Karpas-422 (cell line): Measurements from ENCODE around the gene IL32. TPM values are rescaled to one million over a fixed set of nuclear protein-coding genes. Genes with fewer than 3 reads are reported as not detected.
A peak's percentile ranks its signal among the peaks of the same experiment; 100 is the strongest.

Experiments
- DNase-seq: peaks from one replicate; pipeline ENCODE4 v3.0.0-alpha.2; 2015
- H2AFZ ChIP-seq: fragments of 200-600 bp; sonication (generic); 2 replicates; pipeline ENCODE4 v1.6.1; 2014; ENCODE audit warnings: antibody characterized with exemption, low read length, mixed read lengths
- H3K27ac ChIP-seq: fragments of 200-600 bp; sonication (generic); 2 replicates; pipeline ENCODE4 v1.5.1; 2014; ENCODE audit warnings: mild to moderate bottlenecking, low read length, moderate library complexity
- H3K27me3 ChIP-seq: fragments of 200-600 bp; sonication (generic); 2 replicates; pipeline ENCODE4 v1.6.1; 2014; ENCODE audit warnings: low read length, mixed read lengths
- H3K36me3 ChIP-seq: fragments of 200-600 bp; sonication (generic); 2 replicates; pipeline ENCODE4 v1.6.1; 2014; ENCODE audit warnings: low read length, mixed read lengths; ENCODE audit not compliant: insufficient read depth
- H3K4me1 ChIP-seq: fragments of 200-600 bp; sonication (generic); 2 replicates; pipeline ENCODE4 v1.6.1; 2014; ENCODE audit warnings: mild to moderate bottlenecking, low read length, mixed read lengths
- H3K4me2 ChIP-seq: fragments of 200-600 bp; sonication (generic); 2 replicates; pipeline ENCODE4 v1.6.1; 2014; ENCODE audit warnings: low read length, low read depth, mild to moderate bottlenecking; ENCODE audit not compliant: poor library complexity, severe bottlenecking
- H3K4me3 ChIP-seq: fragments of 200-600 bp; sonication (generic); 2 replicates; pipeline ENCODE4 v1.5.1; 2014; ENCODE audit warnings: mild to moderate bottlenecking, antibody characterized with exemption, low read length, mixed read lengths
- H3K79me2 ChIP-seq: fragments of 200-600 bp; sonication (generic); 2 replicates; pipeline ENCODE4 v1.6.1; 2014; ENCODE audit warnings: mild to moderate bottlenecking, low read length, mixed read lengths
- H3K9ac ChIP-seq: fragments of 200-600 bp; sonication (generic); 2 replicates; pipeline ENCODE4 v1.6.0; 2014; ENCODE audit warnings: low read length
- H3K9me2 ChIP-seq: fragments of 200-600 bp; sonication (generic), shearing (Covaris generic); replicated peaks from 2 replicates; pipeline ENCODE4 v1.6.0; 2014; ENCODE audit warnings: mild to moderate bottlenecking, low read length, moderate library complexity; ENCODE audit not compliant: insufficient read depth
- H3K9me3 ChIP-seq: fragments of 300-700, 200-600 bp; sonication (generic); 2 replicates; pipeline ENCODE4 v1.6.1; 2014; ENCODE audit warnings: low read length, mixed read lengths
- H4K20me1 ChIP-seq: fragments of 200-600 bp; sonication (generic); 2 replicates; pipeline ENCODE4 v1.6.1; 2014; ENCODE audit warnings: mild to moderate bottlenecking, antibody characterized with exemption, low read length, low read depth; ENCODE audit not compliant: insufficient read depth
- total RNA-seq: library from RNA; depleted of rRNA; stranded (reverse); fragments of >200 nt; shearing (Covaris generic); gene quantifications from 2 replicates; pipeline ENCODE4 v1.2.3, GENCODE V29; 2014; ENCODE audit warnings: low replicate concordance

The IL32 gene
- total RNA-seq, 1 experiment from 2014 or later: not detected

DNA sequence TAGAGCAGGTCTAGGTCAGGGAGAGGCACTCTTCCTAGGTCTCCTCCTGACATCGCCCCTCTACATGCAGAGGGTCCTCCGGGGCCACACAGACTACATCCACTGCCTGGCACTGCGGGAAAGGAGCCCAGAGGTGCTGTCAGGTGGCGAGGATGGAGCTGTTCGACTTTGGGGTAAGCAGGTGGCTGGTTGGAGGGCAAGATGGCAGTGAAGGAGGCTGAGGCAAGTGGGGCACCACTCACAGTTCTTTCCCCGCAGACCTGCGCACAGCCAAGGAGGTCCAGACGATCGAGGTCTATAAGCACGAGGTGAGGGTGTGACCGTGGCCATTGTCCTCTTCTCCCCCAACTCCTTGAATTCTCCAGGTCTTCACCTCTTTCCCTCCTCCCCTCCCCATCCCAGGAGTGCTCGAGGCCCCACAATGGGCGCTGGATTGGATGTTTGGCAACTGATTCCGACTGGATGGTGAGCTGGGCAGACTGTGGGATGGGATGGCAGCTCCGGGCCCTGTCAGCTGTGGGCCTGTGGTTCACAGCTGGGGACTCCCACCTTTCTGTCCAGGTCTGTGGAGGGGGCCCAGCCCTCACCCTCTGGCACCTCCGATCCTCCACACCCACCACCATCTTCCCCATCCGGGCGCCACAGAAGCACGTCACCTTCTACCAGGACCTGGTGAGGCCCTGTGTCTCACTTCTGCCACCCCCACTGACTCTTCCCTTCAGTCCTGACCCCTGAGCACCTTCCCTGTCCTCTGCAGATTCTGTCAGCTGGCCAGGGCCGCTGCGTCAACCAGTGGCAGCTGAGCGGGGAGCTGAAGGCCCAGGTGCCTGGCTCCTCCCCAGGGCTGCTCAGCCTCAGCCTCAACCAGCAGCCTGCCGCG, 38.6 kb upstream of the IL32 start:
- H3K9ac ChIP-seq: no peak overlapping the region
- peaks cover 33% of the 10 kb centered on the region for H3K4me1 ChIP-seq

DNA sequence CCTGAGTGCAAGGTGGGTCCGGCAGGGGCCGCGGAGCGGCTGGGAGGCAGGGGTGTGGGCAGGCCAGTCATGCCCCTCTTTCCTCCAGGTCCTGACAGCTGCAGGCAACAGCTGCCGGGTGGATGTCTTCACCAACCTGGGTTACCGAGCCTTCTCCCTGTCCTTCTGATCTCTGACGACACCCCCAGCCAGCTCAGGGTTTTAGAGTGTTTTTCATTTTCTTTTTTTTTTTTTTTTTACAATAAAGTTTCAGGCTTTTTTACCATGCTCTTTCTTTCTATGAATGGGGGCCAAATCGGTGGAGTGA, 38.0 kb upstream of the IL32 start:
- peaks cover 4% of the 10 kb centered on the region for H3K79me2 ChIP-seq
- no peaks in the 10 kb centered on the region; the same call in 1 of the 2 replicates for H3K36me3 ChIP-seq
- H3K4me1 ChIP-seq: peaks cover 27% of the 10 kb centered on the region
- DNase-seq: no peak
- H3K9me2 ChIP-seq: no peaks in the 10 kb centered on the region
- H3K27ac ChIP-seq: no peak overlapping the region
- H3K9me3 ChIP-seq: no peaks in the 10 kb centered on the region
- H3K4me2 ChIP-seq: peak overlapping the region; percentile 53
- no peaks in the 10 kb centered on the region for H3K27me3 ChIP-seq
- H3K9ac ChIP-seq: no peak overlapping the region
- H4K20me1 ChIP-seq: 0 out of 2 replicates have a peak, but pooled peaks cover 12% of the 10 kb centered on the region
- no peak overlapping the region for H3K4me3 ChIP-seq
- no peak overlapping the region for H2AFZ ChIP-seq

More for the DNA sequence above, 38.6 kb upstream of the IL32 start:
- H3K9me3 ChIP-seq: no peaks in the 10 kb centered on the region
- no peak overlapping the region for H3K4me3 ChIP-seq
- peaks cover 4% of the 10 kb centered on the region for H3K79me2 ChIP-seq
- DNase-seq: no peak
- no peak overlapping the region for H3K4me2 ChIP-seq
- no peaks in the 10 kb centered on the region for H3K9me2 ChIP-seq
- 0 out of 2 replicates have a peak, but pooled peaks cover 8% of the 10 kb centered on the region for H4K20me1 ChIP-seq
- no peak overlapping the region for H3K27ac ChIP-seq
- H3K27me3 ChIP-seq: no peaks in the 10 kb centered on the region
- no peaks in the 10 kb centered on the region; the same call in 1 of the 2 replicates for H3K36me3 ChIP-seq
- no peak overlapping the region for H2AFZ ChIP-seq

DNA sequence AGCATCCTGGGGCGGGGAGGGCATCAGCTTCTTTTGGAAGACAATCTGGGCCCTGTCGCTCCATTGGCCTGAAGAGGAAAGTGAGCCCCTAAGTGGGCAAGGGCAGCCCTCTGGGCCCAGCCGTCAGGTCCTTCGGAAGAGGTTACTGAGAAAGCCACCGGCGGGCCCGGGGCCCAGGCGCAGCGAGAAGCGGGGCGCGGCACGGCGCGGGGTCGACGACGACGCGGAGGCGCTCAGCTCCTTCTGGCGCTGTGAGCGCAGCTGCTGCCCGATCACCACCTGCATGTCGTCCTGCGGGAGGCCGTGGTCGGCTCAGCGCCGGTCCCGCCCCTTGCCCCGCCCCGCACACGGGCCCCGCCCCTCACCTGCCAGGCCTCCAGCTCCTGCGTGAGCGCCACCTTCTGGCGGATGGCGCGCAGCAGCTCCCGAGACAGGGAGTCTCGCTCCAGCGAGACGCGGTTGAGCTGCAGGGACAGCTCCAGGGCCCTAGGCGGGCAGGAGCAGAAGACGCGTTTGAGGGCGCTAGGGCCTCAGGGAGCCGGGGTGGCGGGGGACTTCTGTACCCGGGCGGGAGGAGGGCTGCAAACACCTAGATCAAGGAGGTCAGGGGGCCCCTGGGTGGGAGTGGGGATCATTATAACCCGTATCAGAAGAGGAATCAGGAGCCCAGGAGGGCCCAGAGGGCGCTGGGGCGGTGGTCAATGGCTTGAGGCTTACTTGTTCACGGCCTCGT, 37.3 kb upstream of the IL32 start:
- DNase-seq: peak; percentile 96
- H3K9ac ChIP-seq: peak overlapping the region; percentile 30; the same call in 1 of the 2 replicates
- no peaks in the 10 kb centered on the region; the same call in 1 of the 2 replicates for H3K36me3 ChIP-seq
- peaks cover 20% of the 10 kb centered on the region for H3K4me1 ChIP-seq
- H4K20me1 ChIP-seq: 0 out of 2 replicates have a peak, but pooled peaks cover 12% of the 10 kb centered on the region
- no peak overlapping the region for H3K27ac ChIP-seq
- no peak overlapping the region for H3K4me3 ChIP-seq
- H3K9me2 ChIP-seq: no peaks in the 10 kb centered on the region
- no peaks in the 10 kb centered on the region for H3K9me3 ChIP-seq
- H3K27me3 ChIP-seq: no peaks in the 10 kb centered on the region
- H2AFZ ChIP-seq: no peak overlapping the region
- peaks cover 4% of the 10 kb centered on the region for H3K79me2 ChIP-seq
- peak overlapping the region; percentile 53 for H3K4me2 ChIP-seq

DNA sequence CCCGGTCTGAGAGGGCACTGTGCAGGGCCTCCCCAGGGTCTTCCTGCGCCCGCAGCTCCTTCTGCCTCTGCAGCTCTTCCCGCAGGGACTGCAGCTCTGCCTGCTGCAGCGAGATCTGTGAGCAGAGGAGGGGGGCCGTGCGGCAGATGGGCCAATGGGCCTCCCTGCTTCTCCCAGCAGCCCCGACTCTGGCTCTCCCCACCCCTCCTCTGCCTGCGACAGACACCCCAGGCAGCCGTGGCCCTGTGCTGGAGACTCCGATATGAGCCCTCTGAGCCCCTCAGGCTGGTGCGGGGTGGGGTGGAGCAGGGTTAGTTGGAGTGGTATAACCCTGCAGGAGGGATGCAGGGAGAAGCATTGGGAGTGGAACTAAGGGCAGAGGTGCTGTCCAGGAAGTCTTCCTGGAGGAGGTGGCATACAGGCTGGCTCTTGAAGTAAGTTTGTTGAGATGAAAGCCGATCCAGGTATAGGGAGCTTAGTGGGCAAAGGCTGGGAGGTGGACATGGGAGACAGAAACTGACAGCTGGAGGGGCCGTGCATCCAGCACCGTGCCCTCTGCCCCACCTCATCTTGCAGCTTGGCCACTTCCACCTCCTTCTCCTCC, 36.6 kb upstream of the IL32 start:
- Histone ChIP-seq H3K4me1 (peaks cover 16% of the 10 kb centered on the region), H3K27me3 (no peaks in the 10 kb centered on the region)

DNA sequence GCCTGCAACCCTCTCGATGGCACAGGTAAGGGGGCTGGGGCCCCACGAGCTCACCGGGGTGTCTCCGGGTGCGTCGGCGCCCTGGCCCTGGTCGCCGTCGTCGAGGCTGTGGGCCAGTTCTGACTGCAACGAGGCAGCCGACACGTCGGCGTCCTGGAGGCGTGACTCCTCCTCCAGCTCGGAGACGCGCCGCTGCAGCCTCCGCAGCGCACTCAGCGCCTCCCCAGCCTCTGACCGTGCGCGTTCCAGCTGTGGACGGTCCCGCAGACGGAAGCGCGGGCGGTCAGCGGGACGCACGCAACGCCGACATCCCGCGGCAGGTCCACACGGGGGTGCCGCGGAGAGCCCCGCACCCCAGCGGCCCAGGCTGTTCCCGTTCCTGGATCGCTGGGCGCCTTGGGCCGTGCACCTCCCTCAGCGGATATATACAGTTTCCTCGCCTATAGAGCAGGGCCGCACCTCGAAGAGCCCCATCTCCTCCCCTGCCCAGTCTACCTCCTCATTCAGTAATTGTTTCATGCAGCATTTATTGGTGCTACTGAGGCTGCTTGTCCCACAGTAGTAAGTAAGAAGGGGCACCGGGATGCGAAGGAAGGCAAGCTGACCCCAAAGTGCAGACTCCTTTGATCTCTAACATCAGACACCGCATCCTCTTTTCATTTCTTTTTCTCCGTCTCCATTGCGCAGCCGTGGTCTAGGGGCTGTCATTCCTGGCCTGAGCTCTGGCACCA, 35.8 kb upstream of the IL32 start:
- 0 out of 2 replicates have a peak, but pooled peaks cover 12% of the 10 kb centered on the region for H4K20me1 ChIP-seq
- no peak overlapping the region for H3K9ac ChIP-seq
- no peaks in the 10 kb centered on the region for H3K9me3 ChIP-seq
- no peaks in the 10 kb centered on the region; the same call in 1 of the 2 replicates for H3K36me3 ChIP-seq
- H3K4me2 ChIP-seq: no peak overlapping the region
- DNase-seq: no peak
- peaks cover 4% of the 10 kb centered on the region for H3K79me2 ChIP-seq
- H3K4me3 ChIP-seq: no peak overlapping the region
- no peaks in the 10 kb centered on the region for H3K9me2 ChIP-seq
- no peaks in the 10 kb centered on the region for H3K27me3 ChIP-seq
- H3K4me1 ChIP-seq: peaks cover 16% of the 10 kb centered on the region
- H2AFZ ChIP-seq: no peak overlapping the region
- no peak overlapping the region for H3K27ac ChIP-seq

More for the DNA sequence above, 36.6 kb upstream of the IL32 start:
- DNase-seq: no peak
- Histone ChIP-seq H3K27ac (no peak overlapping the region), H3K9me2 (no peaks in the 10 kb centered on the region), H2AFZ (no peak overlapping the region), H3K9me3 (no peaks in the 10 kb centered on the region), H3K79me2 (peaks cover 4% of the 10 kb centered on the region), H3K36me3 (no peaks in the 10 kb centered on the region; the same call in 1 of the 2 replicates), H4K20me1 (0 out of 2 replicates have a peak, but pooled peaks cover 12% of the 10 kb centered on the region), H3K9ac (no peak overlapping the region), H3K4me2 (no peak overlapping the region), H3K4me3 (no peak overlapping the region)

DNA sequence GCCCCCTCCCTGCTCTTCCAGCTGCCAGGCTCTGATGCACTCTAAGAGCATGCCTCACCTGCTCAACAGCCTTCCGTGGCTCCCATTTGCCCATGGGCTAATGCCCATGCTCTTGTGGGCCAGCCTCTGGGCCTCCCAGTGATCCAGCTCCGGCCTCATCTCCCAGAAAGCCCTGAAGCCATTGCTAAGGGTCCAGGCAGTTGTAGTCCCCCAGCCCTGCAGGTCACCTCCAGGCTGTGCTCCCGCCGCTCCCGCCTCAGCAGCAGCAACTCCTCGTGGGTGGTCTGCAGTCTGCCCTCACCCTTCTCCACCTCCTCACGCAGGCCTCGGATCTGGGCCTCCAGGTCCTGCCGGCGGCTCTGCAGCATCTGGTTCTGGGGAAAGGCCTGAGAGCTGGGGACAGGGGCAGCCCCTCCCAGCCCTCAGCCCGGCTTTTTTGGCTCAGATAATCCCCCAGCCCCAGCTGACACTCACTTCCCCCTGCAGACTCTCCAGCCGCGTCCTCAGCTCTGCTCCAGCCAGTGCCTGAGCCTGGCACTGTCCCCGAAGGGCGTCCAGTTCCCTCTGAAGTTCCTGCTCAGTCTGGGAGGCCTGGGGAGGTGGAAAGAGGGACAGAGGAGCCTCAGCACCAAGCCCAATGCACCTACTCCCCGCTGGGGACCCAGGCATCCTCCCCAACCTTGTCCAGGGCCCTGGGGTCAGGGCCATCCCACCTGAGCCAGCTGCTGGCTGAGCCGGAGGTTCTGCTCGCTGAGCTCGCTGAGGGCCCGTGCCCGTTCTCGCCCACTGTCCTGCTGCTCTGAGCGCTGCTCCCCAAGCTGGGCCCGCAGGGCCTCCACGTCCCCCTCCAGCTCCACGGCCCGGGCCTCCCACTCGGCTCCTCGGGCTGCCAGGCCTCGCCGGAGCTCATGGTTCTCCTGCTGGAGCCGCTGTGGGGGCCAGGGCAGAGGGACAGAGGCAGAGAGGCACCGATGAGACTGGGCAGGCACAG, 34.9 kb upstream of the IL32 start:
- Histone ChIP-seq H3K27me3 (no peaks in the 10 kb centered on the region), H4K20me1 (0 out of 2 replicates have a peak, but pooled peaks cover 9% of the 10 kb centered on the region), H3K9me2 (no peaks in the 10 kb centered on the region), H3K27ac (no peak overlapping the region), H3K9me3 (no peaks in the 10 kb centered on the region), H3K4me1 (peaks cover 9% of the 10 kb centered on the region), H3K4me3 (no peak overlapping the region), H3K79me2 (no peaks in the 10 kb centered on the region), H3K9ac (no peak overlapping the region), H3K36me3 (no peaks in the 10 kb centered on the region; the same call in 1 of the 2 replicates), H3K4me2 (no peak overlapping the region), H2AFZ (no peak overlapping the region)
- DNase-seq: no peak

DNA sequence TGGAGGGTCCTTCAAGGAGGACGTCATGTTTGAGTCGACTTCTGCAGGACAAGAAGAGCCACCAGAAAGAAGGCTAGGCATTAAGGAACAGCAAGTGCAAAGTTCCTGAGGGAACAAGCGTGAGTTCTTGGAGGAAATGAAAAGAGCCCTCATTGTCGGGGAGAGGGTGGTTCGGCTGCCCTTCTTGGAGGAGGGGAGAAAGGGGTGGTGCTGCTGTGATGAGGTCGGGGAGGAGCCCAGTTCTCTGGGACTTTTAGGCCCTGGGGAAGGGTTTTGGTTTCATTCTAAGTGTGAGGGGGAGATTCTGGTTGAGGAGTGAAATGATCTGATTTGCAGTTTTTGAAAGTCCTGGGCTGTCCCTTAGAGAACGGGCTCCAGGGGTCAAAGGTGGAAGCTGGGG, 32.8 kb upstream of the IL32 start:
- Histone ChIP-seq H2AFZ (no peak overlapping the region), H3K9ac (no peak overlapping the region), H3K4me2 (no peak overlapping the region), H3K4me3 (no peak overlapping the region), H3K9me2 (no peaks in the 10 kb centered on the region), H3K9me3 (no peaks in the 10 kb centered on the region), H3K4me1 (peaks cover 5% of the 10 kb centered on the region), H3K79me2 (no peaks in the 10 kb centered on the region), H3K36me3 (no peaks in the 10 kb centered on the region), H4K20me1 (0 out of 2 replicates have a peak, but pooled peaks cover 9% of the 10 kb centered on the region), H3K27ac (no peak overlapping the region), H3K27me3 (no peaks in the 10 kb centered on the region)
- DNase-seq: no peak
